DMS79 (cell line): ENCODE data around the gene TANGO6.

Experiments used
- DNase-seq: peaks from one replicate; lab custom pipeline; 2025; lab: John Stamatoyannopoulos, UW

Gene TANGO6

DNA sequence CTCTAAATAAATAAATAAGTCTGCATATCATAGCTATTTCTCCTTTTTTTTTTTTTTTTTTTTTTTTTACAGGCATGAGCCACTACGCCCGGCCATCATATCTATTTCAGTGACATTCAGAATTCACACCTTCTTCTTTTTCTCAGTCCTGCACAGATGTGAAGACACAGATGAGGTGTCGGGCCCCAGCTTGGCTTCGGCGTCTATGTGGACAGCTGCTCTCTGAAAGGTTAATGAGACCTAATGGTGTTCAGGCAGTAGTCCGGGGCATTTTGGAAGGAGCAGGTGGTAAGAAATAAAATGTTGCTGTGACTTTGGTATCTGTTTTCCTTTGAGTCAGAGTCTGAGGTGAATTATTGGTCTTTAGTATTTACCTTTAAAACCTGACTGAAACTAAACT is 23.6 kb downstream of the TANGO6 start:
- no peak for DNase-seq

DNA sequence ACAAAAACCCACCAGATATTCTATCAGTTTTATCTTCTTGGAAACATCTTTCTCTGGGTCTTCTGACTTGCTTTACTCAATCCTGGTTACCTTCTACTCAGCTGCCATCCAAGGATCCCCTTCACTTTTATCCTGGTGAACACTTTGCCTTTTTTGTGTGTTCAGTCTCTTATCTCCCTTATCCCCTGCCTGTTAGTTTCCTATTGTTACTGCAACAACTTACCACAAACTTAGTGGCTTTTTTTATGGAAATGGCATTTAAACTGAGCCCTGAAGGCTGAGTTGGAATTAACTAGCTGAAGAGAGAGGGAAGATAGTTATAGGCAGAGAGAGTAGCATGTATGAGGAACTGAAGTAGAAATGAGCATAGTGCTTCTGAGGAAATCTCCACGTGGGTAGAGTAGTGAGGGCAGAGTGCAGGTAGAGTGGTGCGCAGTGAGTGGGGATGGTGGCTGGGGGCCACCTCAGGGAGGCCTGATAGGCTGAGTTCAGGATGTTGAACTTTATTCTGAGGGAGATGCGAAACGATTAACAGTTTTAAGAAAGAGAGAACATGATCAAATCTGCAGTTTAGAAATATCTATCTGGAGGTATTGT is 26.3 kb downstream of the TANGO6 start:
- DNase-seq, result no peak

DNA sequence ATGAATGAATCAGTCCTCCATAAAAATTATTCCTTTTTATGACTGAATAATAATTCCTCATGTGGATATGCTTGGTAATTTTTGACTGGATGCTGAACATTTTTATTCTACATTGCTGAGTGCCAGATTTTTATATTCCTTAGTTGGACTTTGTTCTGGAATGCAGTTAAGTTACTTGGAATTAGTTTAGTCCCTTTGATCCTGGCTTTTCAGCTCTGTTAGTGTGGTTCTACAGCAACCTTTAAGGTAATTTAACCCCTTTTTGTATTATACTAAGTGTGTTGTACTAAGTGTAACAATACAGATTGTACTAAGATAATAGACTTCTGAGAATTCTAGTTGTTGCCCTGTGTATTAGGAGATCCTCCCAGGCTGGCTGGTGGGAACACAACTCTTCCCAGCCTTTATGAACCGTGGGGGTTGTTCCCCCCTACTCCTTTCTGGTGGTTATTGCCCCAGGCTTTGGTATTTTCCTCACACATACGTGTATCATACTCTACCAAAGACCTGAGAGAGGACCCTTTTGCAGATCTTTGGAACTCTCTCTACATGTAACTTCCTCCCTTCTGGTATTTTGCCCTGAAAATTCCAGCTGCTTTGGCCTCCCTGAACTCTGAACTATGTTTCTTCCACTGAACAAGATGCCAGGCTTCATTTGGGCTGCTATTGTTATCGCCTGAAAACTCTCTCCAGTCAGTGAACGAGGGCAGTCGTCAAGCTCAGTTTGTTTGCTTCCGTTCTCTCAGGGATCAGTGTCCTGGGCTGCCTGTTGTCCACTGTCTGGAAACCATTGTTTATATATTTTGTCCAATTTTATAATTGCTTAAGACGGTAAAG is 30.5 kb downstream of the TANGO6 start:
- DNase-seq, result no peak

DNA sequence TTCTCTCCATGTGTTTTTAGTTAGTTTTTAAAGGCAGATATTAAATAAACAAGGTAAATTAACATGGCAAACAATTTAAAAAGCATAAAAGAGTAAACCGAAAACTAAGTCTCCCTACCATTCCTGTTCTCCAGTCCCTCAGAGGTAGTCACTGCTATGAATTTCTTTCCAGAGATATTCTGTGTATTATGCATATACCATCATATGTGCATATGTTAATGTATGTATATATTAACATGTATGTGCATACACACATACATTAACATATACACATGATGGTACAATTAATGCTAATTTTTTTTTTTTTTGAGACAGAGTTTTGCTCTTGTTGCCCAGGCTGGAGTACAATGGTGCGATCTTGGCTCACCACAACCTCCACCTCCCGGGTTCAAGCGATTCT is 32.5 kb downstream of the TANGO6 start:
- DNase-seq, result no peak

DNA sequence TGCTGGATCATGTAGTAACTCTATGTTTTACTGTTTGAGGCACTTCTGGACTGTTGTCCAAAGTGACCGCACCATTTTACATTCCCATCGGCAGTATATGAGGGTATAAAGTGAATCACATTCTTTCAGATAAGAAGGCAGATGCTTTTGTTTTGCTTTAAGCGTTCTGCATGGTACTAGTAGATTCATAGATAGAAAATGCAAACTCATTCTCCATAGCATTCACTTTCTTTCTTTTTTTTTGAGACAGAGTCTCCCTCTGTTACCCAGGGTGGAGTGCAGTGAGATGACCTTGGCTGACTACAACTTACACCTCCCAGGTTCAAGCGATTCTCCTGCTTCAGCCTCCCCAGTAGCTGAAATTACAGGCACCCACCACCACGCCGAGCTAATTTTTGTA is 40.4 kb downstream of the TANGO6 start:
- no peak for DNase-seq

DNA sequence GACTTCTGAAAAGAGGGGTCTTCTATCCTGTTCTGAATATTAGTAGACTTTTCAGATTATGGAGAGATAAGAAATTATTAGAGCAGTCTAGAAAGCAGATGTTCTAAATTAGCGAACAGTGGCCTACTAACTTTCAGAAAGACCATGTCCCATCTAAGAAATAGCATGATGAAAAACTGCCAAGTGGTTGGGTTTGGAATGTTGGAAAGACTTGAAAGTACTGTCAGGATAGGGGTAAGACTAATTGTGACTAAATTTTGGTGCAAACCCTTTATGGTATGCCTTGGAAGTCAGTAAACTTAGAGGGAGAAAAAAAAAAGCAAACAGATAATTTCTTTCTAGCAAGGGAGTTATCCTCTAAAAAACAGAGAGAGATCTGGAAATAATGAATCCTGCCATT is 41.1 kb downstream of the TANGO6 start:
- DNase-seq, result no peak

DNA sequence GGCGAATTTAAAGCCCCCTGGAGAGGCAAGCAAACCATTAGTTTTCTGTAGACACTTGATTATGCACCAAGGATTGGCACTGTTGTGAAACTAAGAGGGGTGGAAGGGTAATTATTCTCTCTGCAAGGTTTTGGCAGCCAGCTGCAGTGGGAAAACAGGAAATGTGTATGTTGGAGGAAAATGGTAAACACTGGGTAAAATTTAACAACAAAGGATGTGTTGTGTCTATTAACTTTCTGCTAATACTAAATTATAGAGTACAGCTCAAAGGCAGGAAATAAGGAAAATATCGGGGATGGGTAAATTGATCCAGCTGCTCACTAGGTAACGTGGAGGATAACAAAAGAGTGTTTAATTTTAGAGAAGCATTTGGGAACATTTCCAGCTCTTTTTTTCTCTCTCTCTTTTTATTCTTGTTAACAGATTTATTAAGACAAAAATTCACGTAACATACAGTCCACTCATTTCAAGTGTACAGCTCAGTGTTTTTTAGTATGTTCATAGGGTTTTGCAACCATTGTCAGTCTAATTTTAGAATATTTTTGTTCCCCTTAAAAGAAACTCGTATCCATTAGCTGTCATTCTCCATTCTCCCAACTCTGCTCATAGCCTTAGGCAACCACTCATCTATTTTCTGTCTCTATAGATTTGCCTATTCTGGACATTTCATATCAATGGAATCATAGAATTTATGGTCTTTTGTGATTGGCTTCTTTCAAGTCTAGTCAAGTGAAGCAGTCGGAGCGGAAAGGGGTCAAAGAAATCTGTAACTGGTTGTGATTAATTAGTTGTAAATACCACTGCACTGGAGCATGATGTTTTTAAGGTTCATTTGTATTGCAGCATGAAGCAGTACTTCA is 41.8 kb downstream of the TANGO6 start:
- peak; percentile 57 for DNase-seq

DNA sequence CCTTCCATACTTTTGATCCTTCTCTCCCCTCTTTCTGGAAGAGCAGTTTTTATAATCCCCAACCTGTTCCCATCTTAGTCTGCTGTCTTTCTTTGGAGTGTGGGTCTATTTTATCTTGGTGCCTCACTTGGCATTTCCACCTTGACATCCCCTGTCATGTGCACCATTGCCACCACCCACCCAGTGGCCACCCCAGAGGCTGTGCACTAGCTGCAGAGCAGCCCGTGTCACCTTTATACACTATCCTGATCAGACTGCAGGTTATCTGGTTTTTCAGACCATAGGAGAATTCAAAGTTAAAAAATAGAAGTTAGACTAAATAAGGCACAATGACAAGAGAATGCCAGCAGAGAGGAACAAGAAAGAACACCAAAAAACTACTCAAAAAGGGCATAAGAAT is 43.8 kb downstream of the TANGO6 start:
- DNase-seq, result no peak

DNA sequence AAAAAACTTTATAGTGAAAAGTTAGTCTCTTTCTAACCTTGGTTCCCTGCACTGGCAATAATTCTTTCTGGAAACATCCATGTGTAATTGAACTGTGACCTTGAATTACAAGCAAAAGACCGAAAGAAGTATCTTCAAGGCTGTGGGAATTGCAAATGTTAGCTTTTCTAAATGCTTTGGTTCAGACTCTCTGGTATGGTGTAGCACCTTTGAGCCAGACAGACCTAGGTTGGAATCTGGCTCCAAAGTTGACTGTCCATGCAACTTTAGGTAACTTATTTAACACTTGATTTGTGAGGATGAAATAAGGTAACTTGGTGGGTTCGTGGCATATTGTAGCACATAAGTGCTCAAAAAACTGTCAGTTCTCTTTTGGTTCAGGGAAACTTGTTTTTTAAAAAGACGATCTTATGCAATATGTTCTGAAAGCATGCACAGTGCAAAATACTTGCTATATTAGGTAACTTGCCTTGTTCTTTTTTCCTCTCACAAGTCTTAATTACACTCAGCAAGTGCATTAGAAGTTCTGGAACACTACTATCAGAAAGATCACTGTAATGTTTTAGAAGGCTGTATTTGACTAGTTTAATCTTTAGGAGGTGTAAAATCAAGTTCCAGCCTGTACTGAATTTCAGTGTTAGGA is 46.3 kb downstream of the TANGO6 start:
- DNase-seq, result no peak

DNA sequence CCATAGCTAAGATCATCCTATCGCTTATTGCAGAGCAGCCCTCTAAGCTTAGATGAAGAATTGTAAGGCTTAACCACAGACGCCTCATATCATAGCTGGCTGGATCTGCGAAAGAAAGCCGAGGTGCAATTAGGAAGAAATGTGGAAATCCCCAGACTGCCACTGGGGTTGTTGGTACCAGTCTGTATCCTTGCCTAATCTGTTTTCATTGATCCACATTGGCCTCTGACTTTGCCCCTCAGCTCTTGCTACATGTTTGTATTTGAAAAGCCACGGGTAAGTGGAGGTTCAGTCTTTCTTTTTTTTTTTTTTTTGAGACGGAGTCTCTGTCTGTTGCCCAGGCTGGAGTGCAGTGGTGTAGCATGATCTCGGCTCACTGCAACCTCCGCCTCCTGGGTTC is 48.9 kb downstream of the TANGO6 start:
- DNase-seq, result no peak

DNA sequence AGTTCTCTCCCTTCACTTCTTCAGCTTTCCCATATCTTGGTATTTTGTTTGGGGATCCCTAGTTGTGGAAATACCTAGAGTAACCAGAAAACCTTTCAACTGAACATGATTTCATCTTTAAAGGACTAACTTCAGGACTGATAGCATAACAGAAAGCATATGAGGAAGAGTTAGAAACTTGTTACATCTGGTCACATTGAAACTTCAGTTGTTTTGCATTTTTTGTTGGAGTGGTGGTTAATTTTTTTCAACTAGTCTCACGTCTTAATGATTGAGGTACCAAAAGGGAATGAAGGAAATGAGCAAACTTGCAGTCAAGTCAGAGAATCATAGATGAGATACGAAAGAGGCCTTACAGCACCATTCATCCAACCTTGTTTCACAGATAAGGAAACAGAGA is 49.6 kb downstream of the TANGO6 start:
- no peak for DNase-seq

DNA sequence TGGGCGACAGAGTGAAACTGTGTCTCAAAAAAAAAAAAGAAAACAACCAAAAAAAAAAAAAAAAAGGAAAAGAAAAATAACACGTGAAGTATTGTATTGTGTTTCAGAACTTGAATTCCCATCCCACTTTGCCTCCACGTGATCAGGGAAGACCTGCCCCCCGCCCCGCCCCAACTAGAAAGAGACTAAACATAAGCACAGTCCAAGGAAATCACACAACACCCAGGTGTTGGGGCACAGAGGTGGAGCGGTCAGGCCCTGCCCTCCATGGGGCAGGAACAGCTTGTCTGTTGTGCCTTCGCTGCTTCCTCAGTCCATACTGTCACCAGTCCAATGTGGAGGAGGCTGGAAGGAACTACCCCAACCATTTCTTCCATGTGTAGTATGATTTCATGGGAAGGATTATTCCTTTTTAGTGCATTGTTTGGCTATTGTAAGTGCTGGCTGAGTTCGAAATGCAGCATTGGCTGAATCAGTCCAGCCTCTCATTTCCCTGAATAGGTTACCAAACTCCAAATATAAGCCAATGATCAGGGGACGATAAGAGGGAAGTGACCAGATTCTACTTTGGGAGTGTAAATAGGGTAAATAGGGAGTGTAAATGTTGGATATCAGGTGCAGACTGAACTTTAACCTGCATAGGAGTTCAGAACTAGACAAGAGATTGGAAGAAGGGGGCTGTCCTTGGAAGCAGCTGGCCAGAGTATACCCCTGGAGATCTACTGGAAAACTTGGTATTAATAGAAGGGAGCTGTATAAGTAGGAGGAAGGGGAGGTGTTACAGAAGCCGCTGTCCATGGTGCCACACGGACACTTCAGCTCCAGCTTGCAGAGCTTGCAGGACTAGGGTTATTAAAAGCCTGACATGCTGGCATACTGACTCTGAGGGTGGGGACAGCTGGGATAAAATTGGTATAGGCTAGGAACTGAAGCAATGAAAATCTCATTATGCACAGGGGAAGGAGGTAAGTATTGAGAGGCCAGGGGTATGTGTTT is 50.7 kb downstream of the TANGO6 start:
- no peak for DNase-seq

DNA sequence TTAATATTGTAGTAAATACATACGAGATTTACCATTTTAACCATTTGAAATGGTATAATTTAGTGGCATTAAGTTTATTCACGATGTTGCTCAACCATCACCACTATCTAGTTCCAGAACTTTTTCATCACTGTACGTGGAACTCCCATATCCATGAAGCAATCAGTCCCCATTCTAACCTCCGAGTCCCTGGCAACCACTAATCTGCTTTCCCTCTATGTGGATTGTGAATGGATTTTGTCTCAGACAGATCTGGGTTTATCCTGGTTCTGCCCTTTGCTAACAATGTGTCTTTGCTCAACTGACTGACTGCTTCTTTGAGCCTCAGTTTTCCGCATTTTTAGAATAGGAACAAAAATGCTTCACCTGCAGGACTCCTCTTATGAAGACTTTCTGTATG is 51.4 kb downstream of the TANGO6 start:
- no peak for DNase-seq

DNA sequence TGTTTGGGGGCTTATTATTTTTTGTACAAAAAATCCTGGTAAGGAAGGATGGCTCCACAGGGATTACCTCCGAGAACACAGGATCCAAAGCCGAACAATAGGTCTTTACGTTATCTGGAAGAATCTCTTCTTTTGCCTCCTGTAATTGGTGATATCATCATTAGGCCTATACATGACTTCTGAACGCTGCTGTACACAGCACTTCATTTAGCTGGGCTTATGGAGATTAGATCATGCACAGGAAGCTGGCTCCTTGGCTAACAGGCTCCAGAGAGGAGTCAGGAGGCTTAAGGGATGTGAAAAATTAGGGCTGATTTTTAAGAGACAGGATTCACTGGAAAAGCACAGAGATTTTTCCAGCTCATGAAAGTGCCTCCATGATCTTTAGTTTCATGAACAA is 54.7 kb downstream of the TANGO6 start:
- no peak for DNase-seq

DNA sequence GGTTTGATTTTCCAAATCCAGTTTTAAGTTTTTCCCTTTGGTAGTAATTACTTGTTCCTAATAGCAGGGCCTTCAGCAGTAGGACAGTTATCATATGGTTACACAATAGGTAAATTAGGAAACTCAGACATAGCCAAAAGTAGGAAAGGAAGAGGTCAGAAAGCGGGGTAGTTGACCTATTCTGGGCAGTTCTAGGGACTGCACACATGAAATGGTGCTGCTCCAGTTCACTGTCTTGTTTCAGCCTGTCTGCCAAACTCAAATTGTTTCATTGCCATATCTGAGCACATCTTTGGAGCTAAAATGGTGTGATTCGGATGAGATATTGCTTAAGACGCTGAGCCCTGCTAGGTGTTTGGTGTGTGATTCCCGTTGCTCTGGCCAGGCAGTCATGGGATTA is 56.7 kb downstream of the TANGO6 start:
- DNase-seq, result no peak

DNA sequence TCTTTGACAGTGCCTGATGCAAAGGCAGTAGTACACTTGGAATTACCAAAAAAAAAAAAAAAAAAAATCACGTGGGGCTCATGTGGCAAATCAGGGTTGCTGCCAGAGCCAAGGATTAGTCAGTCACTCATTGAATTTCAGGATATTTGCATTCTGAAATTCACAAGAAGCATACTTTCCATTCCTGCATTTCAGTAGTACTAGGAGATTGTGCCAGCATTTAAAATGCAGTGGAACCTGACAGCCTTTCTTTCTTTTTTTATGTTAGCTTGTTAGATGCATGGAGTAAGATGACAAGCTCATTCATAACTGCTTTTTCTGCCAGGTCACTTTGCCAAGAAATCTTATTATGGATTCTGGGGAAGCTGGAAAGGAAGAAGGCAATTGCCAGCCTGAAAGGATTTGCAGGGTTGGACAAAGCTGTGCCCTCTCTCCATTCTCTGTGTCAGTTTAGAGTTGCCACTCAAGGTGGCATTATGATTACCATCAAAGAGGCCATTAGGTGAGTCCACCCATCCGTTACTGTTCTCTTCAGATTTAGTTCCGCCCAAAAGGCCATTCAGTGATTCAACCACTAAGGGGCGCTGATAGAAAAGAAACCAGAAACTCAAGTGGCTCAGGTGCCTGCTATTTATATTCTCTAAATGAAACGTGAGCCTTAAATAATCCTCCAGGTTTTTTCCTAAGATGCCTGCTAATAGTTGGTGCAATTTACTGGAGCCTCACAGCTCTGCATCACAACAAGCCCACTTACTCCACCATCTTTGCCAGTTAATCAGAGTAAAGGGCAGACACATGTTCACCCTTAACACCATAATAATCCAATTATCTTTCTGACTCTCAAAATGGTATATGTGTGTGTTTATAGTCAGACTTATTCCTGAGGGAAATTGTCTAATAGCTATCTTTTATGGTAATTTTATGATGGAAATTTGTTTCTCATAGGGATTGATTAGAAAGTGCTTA is 59.0 kb downstream of the TANGO6 start:
- DNase-seq, result peak; percentile 74

DNA sequence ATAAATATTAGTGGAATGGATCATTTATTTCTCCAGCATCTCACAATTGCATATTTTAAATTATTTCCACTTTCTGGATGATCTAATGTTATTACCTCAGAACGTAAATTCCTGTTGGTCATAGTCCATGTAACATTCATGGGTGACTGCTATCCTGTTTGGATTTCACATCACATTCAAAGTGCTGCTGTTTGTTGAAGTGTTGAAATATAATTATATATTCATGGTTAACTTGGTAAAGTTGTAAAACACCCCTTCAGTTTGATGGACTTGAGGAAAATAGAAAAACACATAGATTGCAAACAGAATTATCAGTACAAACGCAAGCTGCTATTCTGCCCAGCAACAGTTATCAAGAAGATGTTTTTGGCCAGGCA is 59.6 kb downstream of the TANGO6 start:
- DNase-seq, result peak; percentile 37

DNA sequence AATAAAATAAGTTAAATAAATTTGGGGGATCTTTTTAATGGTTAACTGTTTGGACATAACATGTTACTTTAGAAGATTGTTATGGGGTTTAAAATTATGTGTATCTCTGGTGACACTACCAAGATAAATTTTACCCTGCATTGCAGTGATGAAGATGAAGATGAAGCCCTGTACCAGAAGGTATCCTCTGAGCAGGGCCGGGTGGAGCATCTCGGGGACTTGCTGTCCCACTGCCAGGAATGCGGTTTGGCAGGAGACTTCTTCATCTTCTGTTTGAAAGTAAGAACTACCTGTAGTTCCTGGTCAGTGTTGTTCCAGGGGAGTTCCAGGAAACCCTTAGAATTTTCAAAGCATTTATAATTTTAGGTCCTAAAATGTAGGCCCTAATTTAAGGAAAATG is 64.0 kb downstream of the TANGO6 start:
- no peak for DNase-seq

DNA sequence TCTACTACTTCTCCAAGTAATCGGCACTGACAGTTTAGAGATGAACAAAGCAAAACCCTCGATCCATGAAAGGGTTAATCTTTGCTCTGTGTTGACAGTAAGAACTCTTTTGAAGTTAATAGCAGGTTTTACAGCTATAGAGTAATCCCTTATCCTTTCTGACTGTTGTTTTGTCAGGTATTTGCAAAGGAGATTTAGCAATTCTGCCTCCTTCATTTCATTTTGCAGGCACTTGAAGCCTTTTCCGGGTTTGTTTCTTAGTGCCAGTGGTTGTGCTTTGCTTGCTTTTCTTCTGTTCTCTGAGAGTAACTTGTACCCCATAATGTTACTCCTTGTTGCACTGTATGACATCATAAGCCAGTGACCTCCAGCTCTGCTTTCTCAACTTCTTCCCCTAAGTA is 64.5 kb downstream of the TANGO6 start:
- no peak for DNase-seq

DNA sequence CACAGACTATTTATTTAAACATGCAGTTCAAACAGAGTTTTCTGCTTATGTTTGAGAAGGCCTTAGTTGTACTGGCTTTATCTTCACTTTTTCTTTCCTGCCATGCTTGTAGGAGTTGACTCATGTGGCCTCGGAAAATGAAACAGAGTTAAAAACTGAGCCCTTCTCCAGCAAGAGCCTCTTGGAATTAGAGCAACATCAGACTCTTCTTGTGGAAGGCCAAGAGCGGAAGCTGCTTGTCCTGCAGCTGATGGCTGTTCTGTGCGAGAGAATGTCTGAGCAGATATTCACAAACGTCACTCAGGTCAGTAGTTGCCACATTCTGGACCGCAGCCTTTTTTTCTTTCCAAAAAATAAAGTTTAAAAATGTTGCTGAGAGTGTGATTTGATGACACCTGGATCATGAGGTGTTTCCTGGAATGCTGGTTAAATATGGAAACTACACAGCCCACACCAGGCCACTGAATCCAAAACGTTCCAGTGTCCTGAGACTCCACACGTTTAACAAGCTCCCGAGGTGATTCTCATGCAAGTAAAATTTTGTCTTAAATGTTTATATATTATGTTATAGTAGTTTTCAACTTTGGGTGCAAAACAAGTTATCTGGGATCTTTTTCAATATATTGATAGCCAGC is 65.9 kb downstream of the TANGO6 start:
- no peak for DNase-seq
